ENCODE results near the gene TMEM131. TPM values are rescaled to one million over a fixed set of nuclear protein-coding genes. Genes with fewer than 3 reads are reported as not detected.
A peak's percentile ranks its signal among the peaks of the same experiment; 100 is the strongest.

The TMEM131 gene
- total and polyA plus RNA-seq, 2 experiments from 2014 or later = 9.2 to 22.7 TPM

GRCh38 chr2:97764559-97765263 lies 231.0 kb downstream of the TMEM131 start:
- H2AFZ ChIP-seq = no peak overlapping the region
- no peaks in the 10 kb centered on the region for H3K9me3 Mint-ChIP-seq
- peaks cover 11% of the 10 kb centered on the region for H3K4me1 Mint-ChIP-seq
- no peaks in the 10 kb centered on the region for H3F3A ChIP-seq (replicated peaks; ENCODE audit: low read depth)
- no peaks in the 10 kb centered on the region for H3K9me2 ChIP-seq (ENCODE audit: insufficient read depth)
- no peaks in the 10 kb centered on the region for H3K27me3 ChIP-seq (ENCODE audit: insufficient read depth)
- DNase-seq (ENCODE audit: low spot score) (peak; percentile 28), ATAC-seq (no peak)
- H3K4me1 ChIP-seq (ENCODE audit: insufficient read depth) = no peaks in the 10 kb centered on the region
- no peak overlapping the region for H3K27ac Mint-ChIP-seq
- H4K20me1 ChIP-seq (replicated peaks; ENCODE audit: insufficient read depth) = peaks cover 7% of the 10 kb centered on the region; the same call in 1 of the 2 replicates
- peaks cover 1% of the 10 kb centered on the region for H3K27me3 Mint-ChIP-seq (ENCODE audit: insufficient read depth, low read depth, poor library complexity)
- H3K4me2 ChIP-seq = no peak overlapping the region
- H3K4me3 Mint-ChIP-seq = no peak overlapping the region
- no peaks in the 10 kb centered on the region for H3K79me2 ChIP-seq (replicated peaks; ENCODE audit: insufficient read depth)
- H3K27ac ChIP-seq (ENCODE audit: low read depth) = no peak overlapping the region
- H3K36me3 ChIP-seq (ENCODE audit: insufficient read depth) = no peaks in the 10 kb centered on the region
- no peak for TF ChIP-seq EZH2phosphoT487 (IDR thresholded peaks at IDR 0.05; ENCODE audit: unreplicated experiment)
- TF ChIP-seq CTCF (conservative IDR thresholded peaks at IDR 0.05; ENCODE audit: low read depth in 2 of 2) = peak; percentile 30 to 37; a peak in 3 of 4 replicates
- no peak overlapping the region for H3K4me3 ChIP-seq
- peaks cover 11% of the 10 kb centered on the region for H3K36me3 Mint-ChIP-seq (ENCODE audit: low read depth)

GRCh38 chr2:97763176-97763845 lies 232.4 kb downstream of the TMEM131 start:
- Mint-ChIP-seq H3K4me3 (no peak overlapping the region), H3K27ac (no peak overlapping the region), H3K27me3 (ENCODE audit: insufficient read depth, low read depth, poor library complexity) (peaks cover 1% of the 10 kb centered on the region), H3K36me3 (ENCODE audit: low read depth) (peaks cover 11% of the 10 kb centered on the region), H3K4me1 (peaks cover 11% of the 10 kb centered on the region), H3K9me3 (no peaks in the 10 kb centered on the region)
- H3K4me2 ChIP-seq = no peak overlapping the region
- H3K79me2 ChIP-seq (replicated peaks; ENCODE audit: insufficient read depth) = no peaks in the 10 kb centered on the region
- H3K36me3 ChIP-seq (ENCODE audit: insufficient read depth) = no peaks in the 10 kb centered on the region
- DNase-seq (ENCODE audit: low spot score) (no peak), ATAC-seq (no peak)
- no peak for TF ChIP-seq JUNB (IDR thresholded peaks at IDR 0.05; ENCODE audit: unreplicated experiment)
- no peak for TF ChIP-seq ZNF462 (CRISPR knock-in tag; IDR thresholded peaks at IDR 0.05)
- no peak overlapping the region for H3K27ac ChIP-seq (ENCODE audit: low read depth)
- no peaks in the 10 kb centered on the region for H3K4me1 ChIP-seq (ENCODE audit: insufficient read depth)
- no peak overlapping the region for H3K4me3 ChIP-seq
- no peaks in the 10 kb centered on the region for H3K9me2 ChIP-seq (ENCODE audit: insufficient read depth)
- peaks cover 7% of the 10 kb centered on the region; the same call in 1 of the 2 replicates for H4K20me1 ChIP-seq (replicated peaks; ENCODE audit: insufficient read depth)
- H3F3A ChIP-seq (replicated peaks; ENCODE audit: low read depth) = no peaks in the 10 kb centered on the region
- H2AFZ ChIP-seq = no peak overlapping the region
- H3K27me3 ChIP-seq (ENCODE audit: insufficient read depth) = no peaks in the 10 kb centered on the region
